Hepatocyte (in vitro differentiated cells): Measurements from ENCODE around the gene LRRK2. TPM values are rescaled to one million over a fixed set of nuclear protein-coding genes. Genes with fewer than 3 reads are reported as not detected.

Source experiments
- DNase-seq: peaks from one replicate; pipeline ENCODE4 v3.0.0-alpha.2; 2016; ENCODE audit warnings: low spot score
- H2AFZ ChIP-seq: fragments of 200-600 bp; sonication (generic); 2 replicates; pipeline ENCODE4 v1.6.0; 2016; ENCODE audit warnings: antibody characterized with exemption, mild to moderate bottlenecking
- H3K27ac ChIP-seq: fragments of 200-600 bp; sonication (generic); 2 replicates; pipeline ENCODE4 v1.5.1; 2016; ENCODE audit warnings: mild to moderate bottlenecking
- H3K27me3 ChIP-seq: fragments of 200-600 bp; sonication (generic); 2 replicates; pipeline ENCODE4 v1.6.1; 2016
- H3K36me3 ChIP-seq: fragments of 200-600 bp; sonication (generic); replicated peaks from 2 replicates; pipeline ENCODE4 v1.5.1; 2016; ENCODE audit warnings: low read depth; ENCODE audit not compliant: insufficient read depth
- H3K4me1 ChIP-seq: fragments of 200-600 bp; sonication (generic); 2 replicates; pipeline ENCODE4 v1.5.1; 2016; ENCODE audit warnings: mild to moderate bottlenecking, moderate library complexity; ENCODE audit not compliant: insufficient read depth
- H3K4me2 ChIP-seq: fragments of 200-600 bp; sonication (generic); 2 replicates; pipeline ENCODE4 v1.6.0; 2016
- H3K4me3 ChIP-seq: fragments of 200-600 bp; sonication (generic); 2 replicates; pipeline ENCODE4 v1.5.1; 2016; ENCODE audit warnings: mild to moderate bottlenecking
- H3K79me2 ChIP-seq: fragments of 200-600 bp; sonication (generic); 2 replicates; pipeline ENCODE4 v1.6.0; 2017; ENCODE audit warnings: mild to moderate bottlenecking
- H3K9me2 ChIP-seq: fragments of 200-600 bp; sonication (generic); replicated peaks from 2 replicates; pipeline ENCODE4 v1.6.0; 2017; ENCODE audit warnings: mild to moderate bottlenecking; ENCODE audit not compliant: insufficient read depth
- H3K9me3 ChIP-seq: fragments of 200-600 bp; sonication (generic); 2 replicates; pipeline ENCODE4 v1.5.1; 2016; ENCODE audit warnings: low read depth, mild to moderate bottlenecking
- H4K20me1 ChIP-seq: fragments of 200-600 bp; sonication (generic); 2 replicates; pipeline ENCODE4 v1.6.0; 2016; ENCODE audit warnings: mild to moderate bottlenecking; ENCODE audit not compliant: insufficient read depth, poor library complexity, severe bottlenecking
- CTCF ChIP-seq: fragments of 200-600 bp; sonication (generic); IDR thresholded peaks from 2 replicates; pipeline ENCODE4 v1.5.1; 2016; ENCODE audit warnings: antibody characterized with exemption, mild to moderate bottlenecking; ENCODE audit not compliant: poor library complexity
- EZH2 ChIP-seq: fragments of 200-600 bp; sonication (generic); IDR thresholded peaks from 2 replicates; pipeline ENCODE4 v1.6.1; 2016; ENCODE audit warnings: antibody characterized with exemption, mild to moderate bottlenecking, borderline replicate concordance
- EZH2phosphoT487 ChIP-seq: fragments of 200-600 bp; sonication (generic); IDR thresholded peaks from one replicate; pipeline ENCODE4 v1.6.1; 2018; ENCODE audit warnings: antibody characterized with exemption, mild to moderate bottlenecking, low read depth, moderate library complexity; ENCODE audit not compliant: unreplicated experiment, severe bottlenecking
- WGBS: methylation state at CpG from one replicate; pipeline ENCODE4 v1.1.6; 2016; ENCODE audit warnings: low lambda C conversion rate; ENCODE audit errors: missing lambda C conversion rate; 5-methylcytosine and 5-hydroxymethylcytosine counted together
- polyA plus RNA-seq: library from polyadenylated mRNA; unstranded; fragments of >200 nt; fragmentation: Nextera tagmentation; extraction: Ambion mirVana; gene quantifications from 2 replicates; pipeline ENCODE4 v1.2.1, GENCODE V29; 2016
- total RNA-seq: library from RNA; depleted of rRNA; stranded (reverse); fragments of >200 nt; gene quantifications from 2 replicates; pipeline ENCODE4 v1.2.3, GENCODE V29; 2014

The LRRK2 gene
- total RNA-seq (2.4 and 4.9 TPM in 2 replicates), polyA plus RNA-seq (0.13 and 0.76 TPM in 2 replicates)

- Histone ChIP-seq H3K4me3 (peak within 1 kb of the TSS; percentile 77), H3K79me2 (no peaks in the 10 kb centered on the region), H4K20me1 (no peaks in the 10 kb centered on the region), H2AFZ (peak within 1 kb of the TSS; percentile 61), H3K36me3 (no peaks in the 10 kb centered on the region), H3K9me2 (no peaks in the 10 kb centered on the region), H3K27me3 (no peaks in the 10 kb centered on the region), H3K4me1 (peaks cover 4% of the 10 kb centered on the region), H3K4me2 (peak within 1 kb of the TSS; percentile 81), H3K9me3 (no peaks in the 10 kb centered on the region), H3K27ac (peak within 1 kb of the TSS; percentile 78)
- DNase-seq, result peak; percentile 83
- peak; percentile 29 for TF ChIP-seq EZH2
- peak; percentile 8 for TF ChIP-seq CTCF
- TF ChIP-seq EZH2phosphoT487, result no peak
- WGBS, result 2% methylated on average over 69 of the region's 78 CpGs
Measured at GRCh38 chr12:40224439-40225291, at the start of gene LRRK2. Gene LRRK2 (plus strand): TSS chr12:40224997. CDS start chr12:40225132, 135 bp downstream.

- Histone ChIP-seq H3K9me2 (no peaks in the 10 kb centered on the region), H3K36me3 (no peaks in the 10 kb centered on the region), H3K4me1 (no peaks in the 10 kb centered on the region), H4K20me1 (no peaks in the 10 kb centered on the region), H3K27me3 (no peaks in the 10 kb centered on the region), H3K4me2 (no peak overlapping the region), H3K27ac (no peak overlapping the region), H2AFZ (no peak overlapping the region), H3K79me2 (no peaks in the 10 kb centered on the region), H3K4me3 (no peak overlapping the region), H3K9me3 (no peaks in the 10 kb centered on the region)
- WGBS, result 79% methylated on average over 2 of the region's 2 CpGs
- no peak for DNase-seq
- TF ChIP-seq EZH2 (no peak), CTCF (no peak), EZH2phosphoT487 (no peak)
Measured at GRCh38 chr12:40175045-40175444, 49.8 kb upstream of the LRRK2 start.

GRCh38 chr12:40175489-40175888, 49.3 kb upstream of the LRRK2 start:
- no peak overlapping the region for H3K4me3 ChIP-seq
- no peaks in the 10 kb centered on the region for H3K9me2 ChIP-seq
- H3K79me2 ChIP-seq, result no peaks in the 10 kb centered on the region
- H3K4me2 ChIP-seq, result no peak overlapping the region
- no peak overlapping the region for H3K27ac ChIP-seq
- WGBS, result 95% methylated on average over 3 of the region's 3 CpGs
- no peaks in the 10 kb centered on the region for H3K27me3 ChIP-seq
- H4K20me1 ChIP-seq, result no peaks in the 10 kb centered on the region
- DNase-seq, result no peak
- no peaks in the 10 kb centered on the region for H3K4me1 ChIP-seq
- TF ChIP-seq EZH2phosphoT487 (no peak), EZH2 (no peak), CTCF (no peak)
- H3K36me3 ChIP-seq, result no peaks in the 10 kb centered on the region
- no peaks in the 10 kb centered on the region for H3K9me3 ChIP-seq
- H2AFZ ChIP-seq, result no peak overlapping the region
